GM12873 (cell line): ENCODE results near the gene PCYT1A.

ENCODE experiments used
- TF ChIP-seq, protein P1 (sequence below): IDR thresholded peaks from 2 replicates; pipeline ENCODE4 v1.5.1; 2012; ENCODE audit warnings: low read depth, mild to moderate bottlenecking, moderate library complexity, low read length, control low read depth; ENCODE audit not compliant: insufficient read depth; ENCODE audit errors: missing control alignments

Gene PCYT1A

DNA sequence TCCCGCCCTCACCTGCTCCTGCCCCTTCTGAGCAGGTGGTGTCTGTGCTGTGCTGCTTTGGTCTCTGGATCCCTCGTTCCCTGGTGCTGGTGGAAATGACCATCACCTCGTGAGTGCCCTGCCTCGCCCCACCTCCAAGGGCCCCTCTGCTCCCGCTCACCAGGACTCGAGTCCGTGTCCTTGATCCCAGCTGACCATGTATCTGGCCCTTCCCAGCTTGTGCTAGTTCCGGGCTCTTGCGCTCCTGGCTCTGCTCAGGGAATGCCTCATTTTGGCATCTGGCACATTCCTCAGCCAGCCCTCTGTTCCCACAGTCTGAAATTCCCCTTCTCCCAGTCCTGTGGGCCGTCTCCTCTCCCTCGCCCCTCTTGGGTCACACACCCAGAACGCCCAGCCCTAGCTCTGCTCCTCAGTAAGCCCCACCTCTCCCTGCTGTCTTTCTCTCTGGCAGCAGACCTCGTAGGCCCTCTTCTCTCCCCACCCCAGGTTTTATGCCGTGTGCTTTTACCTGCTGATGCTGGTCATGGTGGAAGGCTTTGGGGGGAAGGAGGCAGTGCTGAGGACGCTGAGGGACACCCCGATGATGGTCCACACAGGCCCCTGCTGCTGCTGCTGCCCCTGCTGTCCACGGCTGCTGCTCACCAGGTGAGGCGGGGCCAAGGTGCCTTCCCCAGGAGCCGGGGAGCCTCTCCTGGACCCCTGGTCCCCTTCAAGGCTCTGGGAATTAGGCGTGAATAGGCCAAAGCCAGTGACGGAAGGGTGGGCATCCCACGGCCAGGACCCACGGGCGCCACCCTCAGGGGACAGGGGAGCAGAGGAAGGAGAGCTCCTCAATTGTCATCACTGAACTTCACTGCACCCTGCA lies 59.7 kb downstream of the PCYT1A start:
- TF ChIP-seq, protein P1, sequence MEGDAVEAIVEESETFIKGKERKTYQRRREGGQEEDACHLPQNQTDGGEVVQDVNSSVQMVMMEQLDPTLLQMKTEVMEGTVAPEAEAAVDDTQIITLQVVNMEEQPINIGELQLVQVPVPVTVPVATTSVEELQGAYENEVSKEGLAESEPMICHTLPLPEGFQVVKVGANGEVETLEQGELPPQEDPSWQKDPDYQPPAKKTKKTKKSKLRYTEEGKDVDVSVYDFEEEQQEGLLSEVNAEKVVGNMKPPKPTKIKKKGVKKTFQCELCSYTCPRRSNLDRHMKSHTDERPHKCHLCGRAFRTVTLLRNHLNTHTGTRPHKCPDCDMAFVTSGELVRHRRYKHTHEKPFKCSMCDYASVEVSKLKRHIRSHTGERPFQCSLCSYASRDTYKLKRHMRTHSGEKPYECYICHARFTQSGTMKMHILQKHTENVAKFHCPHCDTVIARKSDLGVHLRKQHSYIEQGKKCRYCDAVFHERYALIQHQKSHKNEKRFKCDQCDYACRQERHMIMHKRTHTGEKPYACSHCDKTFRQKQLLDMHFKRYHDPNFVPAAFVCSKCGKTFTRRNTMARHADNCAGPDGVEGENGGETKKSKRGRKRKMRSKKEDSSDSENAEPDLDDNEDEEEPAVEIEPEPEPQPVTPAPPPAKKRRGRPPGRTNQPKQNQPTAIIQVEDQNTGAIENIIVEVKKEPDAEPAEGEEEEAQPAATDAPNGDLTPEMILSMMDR: no peak

DNA sequence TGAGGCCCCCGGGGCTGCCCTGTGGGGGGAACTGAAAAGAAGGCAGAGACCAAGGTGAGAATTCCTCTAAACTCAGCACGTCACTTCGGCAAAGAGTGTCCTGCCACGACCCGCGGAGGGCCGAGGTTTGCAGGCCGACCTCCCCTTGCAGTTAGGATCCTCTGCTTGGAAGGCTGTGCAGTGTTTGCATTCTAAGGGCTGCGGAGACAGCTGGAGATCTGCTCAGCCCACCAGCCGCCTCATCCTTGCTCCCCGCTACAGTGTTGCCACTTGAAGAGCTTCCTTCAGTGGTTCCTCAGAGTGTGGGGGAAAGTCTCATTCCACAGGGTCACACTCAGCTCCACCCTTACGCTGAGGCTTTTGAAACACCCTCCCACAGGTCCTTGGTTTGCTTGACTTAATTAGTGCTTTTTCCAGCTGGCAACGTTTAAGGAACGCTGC lies 60.4 kb downstream of the PCYT1A start:
- TF ChIP-seq, protein P1: no peak

DNA sequence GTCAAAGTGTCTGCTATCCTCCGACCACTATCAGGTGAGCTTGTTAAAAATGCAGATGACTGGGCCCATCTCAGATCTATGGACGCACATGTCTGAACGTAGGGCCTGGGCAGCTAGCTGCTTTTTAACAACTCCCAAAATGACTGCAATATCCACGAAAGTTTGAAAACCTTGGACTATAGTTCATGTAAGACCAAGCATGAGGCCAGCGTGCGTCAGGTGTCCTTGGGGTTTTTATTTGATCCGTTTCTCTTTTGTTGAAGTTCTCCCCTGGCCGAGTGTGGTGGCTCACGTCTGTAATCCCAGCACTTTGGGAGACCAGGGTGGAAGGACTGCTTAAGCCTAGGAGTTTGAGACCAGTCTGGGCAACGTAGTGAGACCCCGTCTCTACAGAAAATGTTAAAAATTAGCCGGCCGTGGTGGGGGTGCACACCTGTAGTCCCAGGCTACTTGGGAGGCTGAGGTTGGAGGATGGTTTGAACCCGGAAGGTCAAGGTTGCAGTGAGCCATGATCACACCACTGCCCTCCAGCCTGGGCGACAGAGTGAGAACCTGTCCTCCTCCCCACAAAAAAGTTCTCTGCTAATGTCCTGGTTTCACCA lies 61.7 kb downstream of the PCYT1A start:
- TF ChIP-seq, protein P1: no peak

DNA sequence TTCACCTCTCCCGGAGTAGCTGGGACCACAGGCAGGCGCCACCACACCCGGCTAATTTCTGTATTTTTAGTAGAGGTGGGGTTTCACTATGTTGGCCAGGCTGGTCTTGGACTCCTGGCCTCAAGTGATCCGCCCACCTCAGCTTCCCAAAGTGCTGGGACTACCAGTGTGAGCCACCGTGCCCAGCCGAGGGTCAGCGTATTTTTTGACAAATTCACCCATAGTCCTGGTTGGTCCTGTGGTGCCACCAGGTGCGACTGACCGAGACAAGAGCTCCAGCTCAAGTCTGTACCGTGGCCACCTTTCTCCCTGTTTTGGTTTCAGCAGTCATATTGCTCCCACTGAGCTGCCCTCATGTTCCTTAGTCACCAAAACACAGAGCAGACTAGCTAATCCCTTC lies 62.4 kb downstream of the PCYT1A start:
- TF ChIP-seq, protein P1: no peak

DNA sequence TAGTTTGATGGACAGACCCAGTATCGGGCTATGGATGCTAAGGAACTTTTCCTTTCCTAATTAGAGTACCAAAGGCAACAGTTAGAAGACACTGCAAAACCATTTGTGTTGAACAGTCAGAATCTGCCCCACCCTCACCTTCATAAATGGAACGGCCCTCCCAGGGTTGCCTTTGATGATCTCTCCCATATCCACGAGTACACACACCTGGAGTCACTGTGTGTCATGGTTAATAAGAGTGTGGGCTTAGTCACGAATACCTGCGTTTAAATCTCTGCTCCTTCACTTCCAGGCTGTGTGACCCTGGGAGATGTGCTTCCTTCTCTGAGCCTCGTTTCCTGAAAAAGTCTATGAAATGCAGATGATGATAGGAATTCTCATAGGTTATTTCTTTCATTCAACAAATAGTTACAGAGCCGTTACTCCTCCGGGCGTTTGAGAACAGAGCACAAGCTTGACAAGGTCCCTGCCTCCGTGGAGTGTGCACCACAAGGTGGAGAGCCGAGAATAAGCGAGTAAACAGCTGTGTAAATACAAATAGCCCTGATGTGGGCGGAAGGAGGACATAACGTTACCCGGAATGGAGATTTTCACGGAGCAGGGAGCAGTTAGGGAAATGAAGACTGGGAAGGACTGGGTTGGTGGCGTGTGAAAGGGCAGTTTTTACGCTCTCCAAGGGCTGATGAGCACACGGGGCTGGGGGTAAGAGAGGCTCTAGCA lies 64.5 kb downstream of the PCYT1A start:
- TF ChIP-seq, protein P1: no peak

DNA sequence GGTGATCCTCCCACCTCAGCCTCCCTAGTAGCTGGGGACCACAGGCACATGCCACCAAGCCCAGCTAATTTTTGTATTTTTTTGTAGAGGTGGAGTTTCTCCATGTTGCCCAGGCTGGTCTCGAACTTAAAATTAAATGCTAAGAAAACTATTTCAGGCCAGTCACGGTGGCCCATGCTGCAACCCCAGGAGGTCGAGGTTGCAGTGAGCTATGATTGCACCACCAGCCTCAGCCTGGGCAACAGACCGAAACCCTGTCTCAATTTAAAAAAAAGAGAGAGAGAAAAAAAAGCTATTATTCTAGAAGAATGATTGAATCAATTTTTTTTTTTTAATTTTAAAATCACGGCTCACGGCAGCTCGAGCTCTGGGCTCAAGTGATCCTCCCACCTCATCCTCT lies 66.5 kb downstream of the PCYT1A start:
- TF ChIP-seq, protein P1: no peak

DNA sequence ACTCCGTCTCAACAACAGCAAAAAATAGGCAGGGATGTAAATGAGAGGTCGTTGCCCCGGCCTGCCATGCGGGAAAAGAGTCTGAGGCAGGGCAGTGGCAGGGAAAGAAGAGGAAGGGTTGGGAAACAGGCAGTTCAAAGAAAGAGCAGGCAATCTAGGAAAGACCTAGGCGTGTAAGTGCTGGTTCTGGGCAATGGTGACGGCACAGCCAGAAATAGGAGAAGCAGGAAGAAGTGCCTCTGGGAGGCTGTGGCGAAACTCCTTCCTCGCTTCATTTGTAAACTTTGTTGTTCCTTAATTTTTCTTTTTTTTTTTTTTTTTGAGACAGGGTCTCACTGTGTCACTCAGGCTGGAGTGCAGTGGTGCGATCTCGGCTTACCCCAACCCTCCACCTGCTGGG lies 66.9 kb downstream of the PCYT1A start:
- TF ChIP-seq, protein P1: no peak
